Hepatocyte (in vitro differentiated cells): ENCODE measurements around the gene TMBIM4. TPM values are rescaled to one million over a fixed set of nuclear protein-coding genes. Genes with fewer than 3 reads are reported as not detected.

Experiments
- DNase-seq: peaks from one replicate; pipeline ENCODE4 v3.0.0-alpha.2; 2016; ENCODE audit warnings: low spot score
- H2AFZ ChIP-seq: fragments of 200-600 bp; sonication (generic); 2 replicates; pipeline ENCODE4 v1.6.0; 2016; ENCODE audit warnings: antibody characterized with exemption, mild to moderate bottlenecking
- H3K27ac ChIP-seq: fragments of 200-600 bp; sonication (generic); 2 replicates; pipeline ENCODE4 v1.5.1; 2016; ENCODE audit warnings: mild to moderate bottlenecking
- H3K27me3 ChIP-seq: fragments of 200-600 bp; sonication (generic); 2 replicates; pipeline ENCODE4 v1.6.1; 2016
- H3K36me3 ChIP-seq: fragments of 200-600 bp; sonication (generic); replicated peaks from 2 replicates; pipeline ENCODE4 v1.5.1; 2016; ENCODE audit warnings: low read depth; ENCODE audit not compliant: insufficient read depth
- H3K4me1 ChIP-seq: fragments of 200-600 bp; sonication (generic); 2 replicates; pipeline ENCODE4 v1.5.1; 2016; ENCODE audit warnings: mild to moderate bottlenecking, moderate library complexity; ENCODE audit not compliant: insufficient read depth
- H3K4me2 ChIP-seq: fragments of 200-600 bp; sonication (generic); 2 replicates; pipeline ENCODE4 v1.6.0; 2016
- H3K4me3 ChIP-seq: fragments of 200-600 bp; sonication (generic); 2 replicates; pipeline ENCODE4 v1.5.1; 2016; ENCODE audit warnings: mild to moderate bottlenecking
- H3K79me2 ChIP-seq: fragments of 200-600 bp; sonication (generic); 2 replicates; pipeline ENCODE4 v1.6.0; 2017; ENCODE audit warnings: mild to moderate bottlenecking
- H3K9me2 ChIP-seq: fragments of 200-600 bp; sonication (generic); replicated peaks from 2 replicates; pipeline ENCODE4 v1.6.0; 2017; ENCODE audit warnings: mild to moderate bottlenecking; ENCODE audit not compliant: insufficient read depth
- H3K9me3 ChIP-seq: fragments of 200-600 bp; sonication (generic); 2 replicates; pipeline ENCODE4 v1.5.1; 2016; ENCODE audit warnings: low read depth, mild to moderate bottlenecking
- H4K20me1 ChIP-seq: fragments of 200-600 bp; sonication (generic); 2 replicates; pipeline ENCODE4 v1.6.0; 2016; ENCODE audit warnings: mild to moderate bottlenecking; ENCODE audit not compliant: insufficient read depth, poor library complexity, severe bottlenecking
- EZH2 ChIP-seq: fragments of 200-600 bp; sonication (generic); IDR thresholded peaks from 2 replicates; pipeline ENCODE4 v1.6.1; 2016; ENCODE audit warnings: antibody characterized with exemption, mild to moderate bottlenecking, borderline replicate concordance
- EZH2phosphoT487 ChIP-seq: fragments of 200-600 bp; sonication (generic); IDR thresholded peaks from one replicate; pipeline ENCODE4 v1.6.1; 2018; ENCODE audit warnings: antibody characterized with exemption, mild to moderate bottlenecking, low read depth, moderate library complexity; ENCODE audit not compliant: unreplicated experiment, severe bottlenecking
- WGBS: methylation state at CpG from one replicate; pipeline ENCODE4 v1.1.6; 2016; ENCODE audit warnings: low lambda C conversion rate; ENCODE audit errors: missing lambda C conversion rate; 5-methylcytosine and 5-hydroxymethylcytosine counted together
- polyA plus RNA-seq: library from polyadenylated mRNA; unstranded; fragments of >200 nt; fragmentation: Nextera tagmentation; extraction: Ambion mirVana; gene quantifications from 2 replicates; pipeline ENCODE4 v1.2.1, GENCODE V29; 2016
- total RNA-seq: library from RNA; depleted of rRNA; stranded (reverse); fragments of >200 nt; gene quantifications from 2 replicates; pipeline ENCODE4 v1.2.3, GENCODE V29; 2014
- TF ChIP-seq, protein P1 (sequence below): fragments of 200-600 bp; sonication (generic); IDR thresholded peaks from 2 replicates; pipeline ENCODE4 v1.5.1; 2016; ENCODE audit warnings: antibody characterized with exemption, mild to moderate bottlenecking; ENCODE audit not compliant: poor library complexity

Gene TMBIM4
- total and polyA plus RNA-seq, 2 experiments from 2014 or later = 156 to 212 TPM

DNA sequence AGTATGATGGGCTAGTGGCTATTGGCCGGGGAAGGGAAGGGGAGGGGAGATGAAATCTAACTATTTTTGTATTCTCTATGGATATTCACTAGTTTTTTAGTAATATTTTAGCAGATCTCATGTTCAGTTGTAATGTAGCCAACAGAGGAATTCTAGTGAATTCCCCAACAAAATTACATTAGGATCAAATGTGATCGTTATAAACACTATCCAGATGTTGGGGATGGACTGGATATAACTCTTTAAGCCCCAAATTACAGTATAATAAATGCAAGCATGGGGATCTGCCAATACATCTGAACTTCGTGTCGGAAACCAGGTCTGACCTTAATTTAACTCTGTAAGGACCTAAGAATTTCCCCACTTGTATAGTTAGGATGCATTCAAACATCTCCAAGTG lies 60.7 kb downstream of the TMBIM4 start:
- Histone ChIP-seq H3K9me3 (no peaks in the 10 kb centered on the region), H2AFZ (no peak overlapping the region), H3K9me2 (no peaks in the 10 kb centered on the region), H3K79me2 (no peaks in the 10 kb centered on the region), H3K27me3 (no peaks in the 10 kb centered on the region), H3K4me2 (no peak overlapping the region), H3K4me1 (peaks cover 7% of the 10 kb centered on the region), H3K27ac (no peak overlapping the region), H4K20me1 (no peaks in the 10 kb centered on the region), H3K4me3 (no peak overlapping the region), H3K36me3 (no peaks in the 10 kb centered on the region)
- TF ChIP-seq, protein P1, sequence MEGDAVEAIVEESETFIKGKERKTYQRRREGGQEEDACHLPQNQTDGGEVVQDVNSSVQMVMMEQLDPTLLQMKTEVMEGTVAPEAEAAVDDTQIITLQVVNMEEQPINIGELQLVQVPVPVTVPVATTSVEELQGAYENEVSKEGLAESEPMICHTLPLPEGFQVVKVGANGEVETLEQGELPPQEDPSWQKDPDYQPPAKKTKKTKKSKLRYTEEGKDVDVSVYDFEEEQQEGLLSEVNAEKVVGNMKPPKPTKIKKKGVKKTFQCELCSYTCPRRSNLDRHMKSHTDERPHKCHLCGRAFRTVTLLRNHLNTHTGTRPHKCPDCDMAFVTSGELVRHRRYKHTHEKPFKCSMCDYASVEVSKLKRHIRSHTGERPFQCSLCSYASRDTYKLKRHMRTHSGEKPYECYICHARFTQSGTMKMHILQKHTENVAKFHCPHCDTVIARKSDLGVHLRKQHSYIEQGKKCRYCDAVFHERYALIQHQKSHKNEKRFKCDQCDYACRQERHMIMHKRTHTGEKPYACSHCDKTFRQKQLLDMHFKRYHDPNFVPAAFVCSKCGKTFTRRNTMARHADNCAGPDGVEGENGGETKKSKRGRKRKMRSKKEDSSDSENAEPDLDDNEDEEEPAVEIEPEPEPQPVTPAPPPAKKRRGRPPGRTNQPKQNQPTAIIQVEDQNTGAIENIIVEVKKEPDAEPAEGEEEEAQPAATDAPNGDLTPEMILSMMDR = no peak
- TF ChIP-seq EZH2 (no peak), EZH2phosphoT487 (no peak)
- DNase-seq = no peak
- 62% methylated on average over 4 of the region's 4 CpGs for WGBS

DNA sequence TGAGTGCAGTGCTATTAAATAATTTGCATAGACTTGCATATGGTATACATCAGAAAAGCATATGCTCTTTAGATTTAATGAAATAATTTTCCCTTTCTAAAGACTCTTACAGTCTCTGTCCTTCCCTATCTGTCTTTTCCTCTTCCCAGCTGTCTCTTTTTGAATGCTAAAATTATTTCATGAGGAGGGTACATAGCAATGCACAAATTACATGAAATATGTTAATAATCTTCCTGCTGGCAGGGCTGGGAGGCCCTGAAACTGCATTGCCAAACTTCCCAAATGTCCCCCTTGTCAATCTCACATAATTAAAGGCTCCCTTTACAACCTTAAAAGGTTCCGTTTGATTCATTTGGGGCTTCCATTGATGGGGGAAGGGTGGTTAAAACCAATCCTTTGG lies 61.4 kb downstream of the TMBIM4 start:
- no peak overlapping the region for H2AFZ ChIP-seq
- H3K4me1 ChIP-seq = peaks cover 7% of the 10 kb centered on the region
- no peaks in the 10 kb centered on the region for H3K79me2 ChIP-seq
- WGBS = 87% methylated on average over 1 of the region's 1 CpG
- H3K27ac ChIP-seq = no peak overlapping the region
- H3K9me3 ChIP-seq = no peaks in the 10 kb centered on the region
- no peaks in the 10 kb centered on the region for H3K36me3 ChIP-seq
- TF ChIP-seq EZH2 (no peak), EZH2phosphoT487 (no peak)
- TF ChIP-seq, protein P1 = no peak
- H3K4me2 ChIP-seq = no peak overlapping the region
- no peaks in the 10 kb centered on the region for H3K27me3 ChIP-seq
- no peaks in the 10 kb centered on the region for H4K20me1 ChIP-seq
- no peaks in the 10 kb centered on the region for H3K9me2 ChIP-seq
- no peak for DNase-seq
- H3K4me3 ChIP-seq = no peak overlapping the region

DNA sequence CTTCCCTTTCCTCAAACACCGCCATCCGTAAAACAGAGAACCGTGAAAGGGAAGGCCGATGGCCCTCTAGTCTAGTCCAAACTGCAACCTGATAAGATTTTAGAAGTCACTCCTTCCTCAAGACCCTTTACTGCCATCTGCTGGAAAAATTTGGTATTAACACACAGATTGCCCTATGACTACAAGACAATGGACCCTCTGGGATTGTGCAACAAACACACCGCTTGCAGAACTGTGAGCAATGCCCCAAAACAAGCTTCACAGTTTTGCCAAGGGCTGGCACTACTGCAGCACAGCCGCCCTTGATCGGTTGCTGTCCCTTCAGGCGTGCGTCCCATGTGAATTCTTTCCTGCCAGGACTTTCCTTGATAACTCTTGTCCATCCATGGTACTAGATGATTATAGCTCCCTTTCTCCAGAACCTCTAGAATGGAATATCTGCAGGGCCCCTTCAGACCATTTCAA lies 62.3 kb downstream of the TMBIM4 start:
- no peaks in the 10 kb centered on the region for H3K9me2 ChIP-seq
- H3K27me3 ChIP-seq = no peaks in the 10 kb centered on the region
- no peaks in the 10 kb centered on the region for H3K79me2 ChIP-seq
- TF ChIP-seq, protein P1 = peak; percentile 69
- TF ChIP-seq EZH2 (no peak), EZH2phosphoT487 (no peak)
- peak; percentile 93 for DNase-seq
- no peak overlapping the region for H3K4me3 ChIP-seq
- H2AFZ ChIP-seq = no peak overlapping the region
- peak overlapping the region; percentile 36 for H3K4me2 ChIP-seq
- 38% methylated on average over 9 of the region's 9 CpGs for WGBS
- no peaks in the 10 kb centered on the region for H3K9me3 ChIP-seq
- peaks cover 7% of the 10 kb centered on the region for H3K4me1 ChIP-seq
- H3K27ac ChIP-seq = no peak overlapping the region
- no peaks in the 10 kb centered on the region for H3K36me3 ChIP-seq
- no peaks in the 10 kb centered on the region for H4K20me1 ChIP-seq
